ENCODE measurements around the gene VPREB3. TPM values are rescaled to one million over a fixed set of nuclear protein-coding genes. Genes with fewer than 3 reads are reported as not detected.

VPREB3 gene
- polyA plus RNA-seq, 1 donor (not counting 4 experiments of a cell fraction or from before 2014, with no cell fraction given), result not detected

GRCh38 chr22:23790819-23791737 is 36.9 kb upstream of the VPREB3 start:
- peaks cover 51% of the 10 kb centered on the region for H3K79me2 ChIP-seq (ENCODE audit: control insufficient read depth, insufficient read depth, low read length)
- dilution Hi-C loops (cut with MboI; ENCODE audit: extremely low pct_ligation_motif_present, low sequenced_read_pairs), result no loop called here
- no peak for TF ChIP-seq EZH2 (IDR thresholded peaks at IDR 0.05; ENCODE audit: low read length)
- TF ChIP-seq, protein P1, sequence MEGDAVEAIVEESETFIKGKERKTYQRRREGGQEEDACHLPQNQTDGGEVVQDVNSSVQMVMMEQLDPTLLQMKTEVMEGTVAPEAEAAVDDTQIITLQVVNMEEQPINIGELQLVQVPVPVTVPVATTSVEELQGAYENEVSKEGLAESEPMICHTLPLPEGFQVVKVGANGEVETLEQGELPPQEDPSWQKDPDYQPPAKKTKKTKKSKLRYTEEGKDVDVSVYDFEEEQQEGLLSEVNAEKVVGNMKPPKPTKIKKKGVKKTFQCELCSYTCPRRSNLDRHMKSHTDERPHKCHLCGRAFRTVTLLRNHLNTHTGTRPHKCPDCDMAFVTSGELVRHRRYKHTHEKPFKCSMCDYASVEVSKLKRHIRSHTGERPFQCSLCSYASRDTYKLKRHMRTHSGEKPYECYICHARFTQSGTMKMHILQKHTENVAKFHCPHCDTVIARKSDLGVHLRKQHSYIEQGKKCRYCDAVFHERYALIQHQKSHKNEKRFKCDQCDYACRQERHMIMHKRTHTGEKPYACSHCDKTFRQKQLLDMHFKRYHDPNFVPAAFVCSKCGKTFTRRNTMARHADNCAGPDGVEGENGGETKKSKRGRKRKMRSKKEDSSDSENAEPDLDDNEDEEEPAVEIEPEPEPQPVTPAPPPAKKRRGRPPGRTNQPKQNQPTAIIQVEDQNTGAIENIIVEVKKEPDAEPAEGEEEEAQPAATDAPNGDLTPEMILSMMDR (optimal IDR thresholded peaks at IDR 0.05 in 1 of 3, IDR thresholded peaks at IDR 0.05 in 1 of 3, conservative IDR thresholded peaks at IDR 0.05 in 1 of 3; ENCODE audit: extremely low read depth in 1 of 3, insufficient read depth in 2 of 3, low read length in 3 of 3), result no peak
- no peak overlapping the region for H2AFZ ChIP-seq (ENCODE audit: control insufficient read depth, low read length)
- no peak for DNase-seq (ENCODE audit: low read depth, low spot score)
- peaks cover 11% of the 10 kb centered on the region for H3K4me1 ChIP-seq (ENCODE audit: control insufficient read depth, extremely low read depth, insufficient read depth, low read length)
- no peak overlapping the region for H3K4me2 ChIP-seq (ENCODE audit: control insufficient read depth, extremely low read depth, insufficient read depth, low read depth, low read length)
- peaks cover 12 to 14% of the 10 kb centered on the region in 2 experiments for H3K36me3 ChIP-seq (ENCODE audit: control insufficient read depth in 2 of 2, extremely low read depth in 1 of 2, insufficient read depth in 2 of 2, low read length in 2 of 2)
- H3K27ac ChIP-seq (ENCODE audit: control insufficient read depth, insufficient read depth, low read length), result no peak overlapping the region
- H3K4me3 ChIP-seq (ENCODE audit: control insufficient read depth in 2 of 3, extremely low read depth in 1 of 3, insufficient read depth in 2 of 3, low read depth in 1 of 3, low read length in 3 of 3), result no peak overlapping the region
- FAIRE-seq, result no peak
- H3K9me1 ChIP-seq (ENCODE audit: control insufficient read depth, extremely low read depth, insufficient read depth, low read length), result no peaks in the 10 kb centered on the region
- no peak overlapping the region for H3K9ac ChIP-seq (ENCODE audit: control insufficient read depth, extremely low read depth, insufficient read depth, low read length)
- peaks cover 13% of the 10 kb centered on the region for H4K20me1 ChIP-seq (ENCODE audit: control insufficient read depth, extremely low read depth, insufficient read depth, low read length)
- no peaks in the 10 kb centered on the region for H3K27me3 ChIP-seq (ENCODE audit: control insufficient read depth, extremely low read depth, insufficient read depth, low read length)
- no peaks in the 10 kb centered on the region for H3K9me3 ChIP-seq (ENCODE audit: control insufficient read depth, low read depth, low read length)

DNA sequence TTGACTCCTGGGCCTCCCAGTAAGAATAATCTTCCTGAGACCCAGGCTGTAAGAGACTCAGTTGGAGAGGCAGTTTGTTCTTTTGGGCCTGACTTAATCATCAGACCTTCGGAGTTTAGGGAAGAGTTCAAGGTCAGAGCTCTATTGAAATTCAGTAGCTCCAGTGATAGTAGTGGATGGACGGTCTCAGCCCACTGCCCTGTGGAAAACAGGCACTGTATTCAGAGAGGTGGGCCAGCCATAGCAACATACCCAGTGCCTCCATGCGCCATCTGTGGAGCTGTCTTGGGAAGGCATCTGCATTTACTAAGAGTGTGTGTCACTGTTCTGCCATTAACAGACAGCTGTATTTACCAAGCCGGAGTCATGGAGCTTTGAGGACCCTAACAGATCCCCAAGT is 35.4 kb upstream of the VPREB3 start:
- Histone ChIP-seq H2AFZ (ENCODE audit: control insufficient read depth, low read length) (no peak overlapping the region), H3K4me1 (ENCODE audit: control insufficient read depth, extremely low read depth, insufficient read depth, low read length) (peaks cover 12% of the 10 kb centered on the region), H3K9me3 (ENCODE audit: control insufficient read depth, low read depth, low read length) (no peaks in the 10 kb centered on the region), H3K4me3 (ENCODE audit: control insufficient read depth in 2 of 3, extremely low read depth in 1 of 3, insufficient read depth in 2 of 3, low read depth in 1 of 3, low read length in 3 of 3) (no peak overlapping the region), H3K27me3 (ENCODE audit: control insufficient read depth, extremely low read depth, insufficient read depth, low read length) (no peaks in the 10 kb centered on the region), H4K20me1 (ENCODE audit: control insufficient read depth, extremely low read depth, insufficient read depth, low read length) (peaks cover 13% of the 10 kb centered on the region), H3K9ac (ENCODE audit: control insufficient read depth, extremely low read depth, insufficient read depth, low read length) (no peak overlapping the region), H3K9me1 (ENCODE audit: control insufficient read depth, extremely low read depth, insufficient read depth, low read length) (no peaks in the 10 kb centered on the region), H3K36me3 (ENCODE audit: control insufficient read depth in 2 of 2, extremely low read depth in 1 of 2, insufficient read depth in 2 of 2, low read length in 2 of 2) (peaks cover 12 to 13% of the 10 kb centered on the region in 2 experiments), H3K4me2 (ENCODE audit: control insufficient read depth, extremely low read depth, insufficient read depth, low read depth, low read length) (no peak overlapping the region), H3K27ac (ENCODE audit: control insufficient read depth, insufficient read depth, low read length) (no peak overlapping the region), H3K79me2 (ENCODE audit: control insufficient read depth, insufficient read depth, low read length) (peaks cover 51% of the 10 kb centered on the region)
- dilution Hi-C loops (cut with MboI; ENCODE audit: extremely low pct_ligation_motif_present, low sequenced_read_pairs), result no loop called here
- TF ChIP-seq, protein P1 (optimal IDR thresholded peaks at IDR 0.05 in 1 of 3, IDR thresholded peaks at IDR 0.05 in 1 of 3, conservative IDR thresholded peaks at IDR 0.05 in 1 of 3; ENCODE audit: extremely low read depth in 1 of 3, insufficient read depth in 2 of 3, low read length in 3 of 3), result peak in 1 of 3 experiments; percentile 7
- no peak for TF ChIP-seq EZH2 (IDR thresholded peaks at IDR 0.05; ENCODE audit: low read length)
- FAIRE-seq (no peak), DNase-seq (ENCODE audit: low read depth, low spot score) (no peak)
